DMS79 (cell line): ENCODE data around the gene MIOX.
A peak's percentile ranks its signal among the peaks of the same experiment; 100 is the strongest.
"Not testable (repeated sequence)": the region's sequence is repeated elsewhere in the genome, so short reads cannot be mapped to it uniquely, and the experiment has no call there.

Source experiments
- DNase-seq: peaks from one replicate; lab custom pipeline; 2025; lab: John Stamatoyannopoulos, UW

MIOX gene

DNA sequence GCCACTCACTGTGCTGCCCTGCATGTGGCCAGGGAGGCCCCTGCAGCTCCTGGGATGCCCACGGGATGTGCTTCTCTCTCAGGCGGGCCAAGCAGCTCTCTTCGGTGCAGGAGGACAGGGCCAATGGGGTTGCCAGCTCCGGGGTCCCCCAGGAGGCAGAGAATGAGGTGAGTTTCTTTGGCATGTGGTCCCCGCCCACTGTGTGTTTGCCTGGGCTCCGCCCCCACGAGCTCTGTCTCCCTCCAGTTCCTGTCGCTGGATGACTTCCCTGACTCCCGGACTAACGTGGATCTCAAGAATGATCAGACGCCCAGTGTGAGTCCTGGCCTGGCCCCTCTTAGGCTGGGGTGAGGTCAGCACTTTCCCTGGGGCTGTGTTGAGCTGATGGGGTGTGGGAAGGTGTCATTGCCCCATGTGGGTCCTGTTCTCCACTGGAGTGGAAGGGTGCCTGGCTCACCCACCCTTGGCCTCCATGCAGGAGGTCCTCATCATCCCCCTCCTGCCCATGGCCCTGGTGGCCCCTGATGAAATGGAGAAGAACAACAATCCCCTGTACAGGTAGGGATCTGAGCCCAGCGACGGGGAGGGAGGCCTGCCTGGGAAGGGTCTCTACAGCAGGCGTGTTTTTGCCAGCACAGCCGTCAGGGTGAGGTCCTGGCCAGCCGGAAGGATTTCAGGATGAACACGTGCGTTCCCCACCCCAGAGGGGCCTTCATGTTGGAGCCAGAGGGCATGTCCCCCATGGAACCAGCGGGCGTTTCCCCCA lies 31.0 kb downstream of the MIOX start:
- DNase-seq, result no peak

DNA sequence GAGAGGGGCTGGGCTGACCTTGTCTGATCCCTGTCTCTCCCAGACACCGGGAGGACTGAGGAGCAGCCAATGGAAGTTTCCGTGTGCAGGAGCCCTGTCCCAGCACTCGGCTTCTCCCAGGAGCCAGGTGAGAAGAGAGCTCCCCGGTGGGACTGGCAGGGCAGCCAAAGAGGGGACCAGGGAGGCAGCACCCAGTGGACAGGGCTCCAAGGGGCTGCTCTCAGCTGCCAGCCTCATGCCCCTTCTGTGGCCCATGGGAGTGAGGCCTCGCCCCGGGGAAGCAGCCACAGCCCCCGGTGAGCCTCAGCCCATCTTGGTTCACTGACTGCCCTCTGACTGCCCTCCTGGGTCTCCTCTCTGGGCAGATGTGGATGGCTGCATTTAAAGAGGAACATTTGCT lies 31.9 kb downstream of the MIOX start:
- DNase-seq, result no peak

DNA sequence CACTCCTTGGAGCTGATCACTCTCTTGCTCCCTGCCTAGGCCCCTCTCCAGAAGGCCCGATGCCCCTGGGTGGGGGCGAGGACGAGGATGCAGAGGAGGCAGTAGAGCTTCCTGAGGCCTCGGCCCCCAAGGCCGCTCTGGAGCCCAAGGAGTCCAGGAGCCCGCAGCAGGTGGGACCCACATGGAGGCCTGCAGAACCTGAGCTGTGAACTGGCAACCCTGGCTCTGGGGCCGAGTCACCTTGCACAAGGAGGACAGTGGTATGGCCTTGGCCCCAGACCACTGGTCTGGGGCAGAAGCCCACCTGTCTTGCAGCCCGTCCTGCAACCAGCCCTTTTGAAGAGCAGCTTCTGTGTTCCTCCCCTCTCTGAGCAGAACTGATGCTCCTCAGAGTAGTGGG lies 32.5 kb downstream of the MIOX start:
- DNase-seq, result no peak

DNA sequence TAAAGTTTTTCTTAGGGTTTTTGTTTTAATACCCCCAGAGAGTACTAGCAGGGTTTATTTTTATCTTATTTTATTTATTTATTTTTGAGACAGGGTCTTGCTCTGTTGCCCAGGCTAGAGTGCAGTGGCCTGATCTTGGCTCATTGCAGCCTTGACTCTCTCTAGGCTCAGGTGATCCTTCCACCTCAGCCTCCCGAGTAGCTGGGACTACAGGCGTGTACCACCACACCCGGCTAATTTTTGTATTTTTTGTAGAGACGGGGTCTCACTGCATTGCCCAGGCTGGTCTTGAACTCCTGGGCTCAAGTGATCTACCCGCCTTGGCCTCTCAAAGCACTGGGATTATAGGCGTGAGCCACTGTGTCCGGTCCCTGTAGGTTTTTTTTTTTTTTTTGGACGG lies 33.5 kb downstream of the MIOX start:
- not testable (repeated sequence) for DNase-seq

DNA sequence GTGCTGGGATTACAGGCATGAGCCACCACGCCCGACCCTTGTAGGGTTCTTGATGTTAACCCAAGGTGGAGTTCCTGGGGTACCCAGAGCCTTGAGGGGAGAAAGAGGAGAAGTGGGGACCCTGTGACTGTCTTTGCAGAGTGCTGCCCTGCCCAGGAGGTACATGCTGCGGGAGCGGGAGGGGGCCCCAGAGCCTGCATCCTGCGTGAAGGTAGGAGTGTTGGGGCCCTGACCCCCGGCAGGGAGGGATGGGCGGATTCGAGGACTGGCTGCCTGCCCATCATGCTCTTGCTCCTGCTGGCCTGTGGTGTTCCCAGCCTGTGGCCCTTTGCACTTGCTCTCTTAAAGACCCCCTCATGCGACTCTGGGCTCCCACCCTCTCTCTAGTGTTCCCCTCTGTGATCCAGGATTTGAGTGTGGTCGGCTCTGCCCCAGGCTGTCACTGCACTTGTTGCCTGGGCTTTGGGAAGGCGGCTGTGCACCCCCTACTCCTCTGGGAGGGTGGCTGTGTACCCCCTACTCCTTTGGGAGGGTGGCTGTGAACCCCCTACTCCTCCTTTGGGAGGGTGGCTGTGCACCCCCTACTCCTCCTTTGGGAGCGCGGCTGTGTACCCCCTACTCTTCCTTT lies 34.3 kb downstream of the MIOX start:
- DNase-seq, result no peak

DNA sequence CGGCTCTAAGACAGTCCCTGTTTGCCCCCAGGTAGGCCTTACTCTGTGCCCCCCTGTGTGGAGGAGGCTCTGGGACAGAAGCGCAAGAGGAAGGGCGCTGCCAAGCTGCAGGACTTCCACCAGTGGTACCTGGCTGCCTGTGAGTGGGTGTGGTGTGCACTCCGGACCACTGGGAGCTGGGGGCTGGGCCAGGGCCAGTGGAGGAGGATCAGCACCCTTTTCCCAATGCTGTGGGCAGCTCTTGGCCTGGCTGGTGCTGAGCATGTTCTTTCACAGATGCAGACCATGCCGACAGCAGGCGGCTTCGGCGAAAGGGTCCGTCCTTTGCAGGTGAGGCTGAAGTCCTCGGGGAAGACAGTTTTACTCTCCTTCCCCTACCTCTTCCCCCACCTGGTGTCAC lies 35.1 kb downstream of the MIOX start:
- no peak for DNase-seq

DNA sequence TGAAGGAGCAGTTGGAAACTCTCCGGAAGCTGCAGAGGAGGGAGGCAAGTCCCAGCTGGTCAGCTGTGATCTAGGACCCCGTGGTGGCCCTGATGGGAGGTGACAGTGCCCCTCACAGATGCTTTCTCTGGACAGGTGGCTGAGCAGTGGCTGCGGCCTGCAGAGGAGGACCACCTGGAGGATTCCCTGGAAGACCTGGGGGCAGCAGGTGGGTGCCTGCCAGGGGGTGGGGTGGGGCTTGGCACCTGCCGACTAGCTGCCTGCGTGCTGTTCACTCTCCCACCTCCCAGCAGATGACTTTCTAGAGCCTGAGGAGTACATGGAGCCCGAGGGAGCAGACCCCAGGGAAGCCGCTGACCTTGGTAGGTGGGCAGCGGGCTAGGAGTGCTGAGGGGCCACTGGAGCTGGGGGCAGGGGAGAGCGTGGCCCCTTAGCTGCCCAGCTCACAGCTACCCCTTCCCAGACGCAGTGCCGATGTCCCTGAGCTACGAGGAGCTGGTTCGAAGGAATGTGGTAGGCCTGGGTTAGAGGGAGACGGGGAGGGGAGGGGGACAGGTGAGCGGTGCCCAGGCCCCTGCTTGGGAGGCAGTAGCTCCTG lies 35.6 kb downstream of the MIOX start:
- no peak for DNase-seq

DNA sequence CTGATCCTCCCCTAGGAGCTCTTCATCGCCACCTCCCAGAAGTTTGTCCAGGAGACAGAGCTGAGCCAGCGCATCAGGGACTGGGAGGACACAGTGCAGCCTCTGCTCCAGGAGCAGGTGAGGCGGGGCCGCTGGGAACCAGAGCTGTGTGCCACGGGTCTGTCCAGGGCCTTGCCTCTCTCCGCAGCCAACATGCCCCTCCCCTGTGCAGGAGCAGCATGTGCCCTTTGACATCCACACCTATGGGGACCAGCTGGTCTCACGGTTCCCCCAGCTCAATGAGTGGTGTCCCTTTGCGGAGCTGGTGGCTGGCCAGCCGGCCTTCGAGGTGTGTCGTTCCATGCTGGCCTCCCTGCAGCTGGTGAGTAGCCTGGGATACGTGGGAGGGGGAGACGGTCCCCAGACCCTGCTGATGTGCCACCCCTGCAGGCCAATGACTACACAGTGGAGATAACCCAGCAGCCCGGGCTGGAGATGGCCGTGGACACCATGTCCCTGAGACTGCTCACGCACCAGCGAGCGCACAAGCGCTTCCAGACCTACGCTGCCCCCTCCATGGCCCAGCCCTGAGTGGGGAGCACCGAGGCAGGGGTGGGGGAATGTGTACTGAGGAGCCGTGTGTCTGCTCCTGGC lies 36.3 kb downstream of the MIOX start:
- no peak for DNase-seq

DNA sequence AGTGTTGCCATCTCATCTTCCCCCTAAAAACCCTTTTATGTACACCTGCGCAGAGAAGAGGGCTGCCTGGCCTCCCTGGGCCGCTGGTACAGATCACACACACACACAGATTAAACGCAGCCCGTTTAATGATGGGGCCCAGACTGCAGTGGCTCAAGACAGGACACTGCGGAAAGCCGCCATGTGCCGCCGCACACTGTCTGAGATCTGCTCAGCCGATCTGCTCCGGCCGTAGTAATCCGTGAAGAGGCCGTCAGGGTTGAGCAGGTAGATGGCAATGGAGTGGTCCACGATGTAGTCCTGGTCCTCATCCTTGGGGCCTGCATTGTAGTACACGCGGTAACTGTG lies 36.8 kb downstream of the MIOX start:
- DNase-seq, result no peak

DNA sequence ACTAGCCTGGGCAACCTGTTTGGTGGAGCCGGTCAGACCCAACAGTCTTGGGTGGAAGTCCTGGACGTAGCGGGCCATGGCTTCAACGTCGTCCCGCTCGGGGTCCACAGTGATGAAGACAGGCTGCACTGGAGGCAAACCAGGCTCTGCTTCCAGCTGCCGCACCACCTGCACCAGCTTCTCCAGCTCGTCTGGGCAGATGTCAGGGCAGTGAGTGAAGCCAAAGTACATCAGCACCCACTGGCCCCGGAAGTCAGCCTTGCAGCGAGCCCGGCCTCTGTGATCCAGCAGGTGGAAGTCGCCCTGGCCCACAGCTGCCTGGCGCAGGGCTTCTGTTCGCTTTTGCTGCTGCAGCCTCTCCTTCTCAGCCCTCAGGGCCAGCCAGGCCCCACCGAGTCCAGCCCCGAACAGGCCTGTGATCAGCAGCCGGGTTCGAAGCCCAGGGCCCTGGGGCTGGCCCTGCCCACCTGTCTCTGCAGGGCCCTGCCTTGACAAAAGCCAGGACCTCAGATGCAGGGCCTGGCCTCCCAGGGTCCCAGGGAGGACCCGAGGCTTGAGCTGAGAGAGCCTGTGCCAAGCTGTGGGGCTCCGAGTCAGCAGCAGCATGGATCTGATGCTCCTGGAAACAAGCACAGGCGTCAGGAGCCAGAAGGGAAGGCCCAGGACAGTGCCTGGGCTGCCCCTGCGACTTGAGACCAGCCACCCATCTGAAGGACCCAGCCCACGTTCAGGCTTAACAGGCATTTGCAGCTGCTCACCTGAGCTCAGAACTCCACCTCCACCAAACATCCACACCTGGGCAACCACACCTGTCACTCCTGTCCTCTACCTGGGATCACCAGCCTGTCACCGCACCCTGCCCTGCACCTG lies 37.4 kb downstream of the MIOX start:
- DNase-seq, result no peak

DNA sequence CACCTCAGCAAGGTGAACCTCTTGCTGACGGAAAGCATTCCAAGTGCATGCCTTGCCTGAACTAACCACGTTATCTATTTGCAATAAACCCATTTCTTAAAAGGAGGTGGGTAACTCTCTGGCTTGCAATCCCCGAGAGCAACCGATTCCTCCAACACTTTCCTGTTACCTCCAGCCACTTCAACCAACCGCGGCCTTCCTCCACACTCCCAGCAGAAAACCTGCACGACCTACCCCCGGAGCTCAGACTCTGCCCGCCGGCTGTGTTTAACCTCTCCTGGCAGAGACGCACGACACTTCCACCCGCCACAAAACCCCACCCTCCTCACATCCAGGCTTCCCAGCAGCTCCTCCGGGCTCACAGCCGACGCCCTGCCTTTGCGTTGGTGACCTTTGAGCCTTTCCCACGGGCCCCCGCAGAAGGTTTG lies 38.0 kb downstream of the MIOX start:
- DNase-seq, result no peak

DNA sequence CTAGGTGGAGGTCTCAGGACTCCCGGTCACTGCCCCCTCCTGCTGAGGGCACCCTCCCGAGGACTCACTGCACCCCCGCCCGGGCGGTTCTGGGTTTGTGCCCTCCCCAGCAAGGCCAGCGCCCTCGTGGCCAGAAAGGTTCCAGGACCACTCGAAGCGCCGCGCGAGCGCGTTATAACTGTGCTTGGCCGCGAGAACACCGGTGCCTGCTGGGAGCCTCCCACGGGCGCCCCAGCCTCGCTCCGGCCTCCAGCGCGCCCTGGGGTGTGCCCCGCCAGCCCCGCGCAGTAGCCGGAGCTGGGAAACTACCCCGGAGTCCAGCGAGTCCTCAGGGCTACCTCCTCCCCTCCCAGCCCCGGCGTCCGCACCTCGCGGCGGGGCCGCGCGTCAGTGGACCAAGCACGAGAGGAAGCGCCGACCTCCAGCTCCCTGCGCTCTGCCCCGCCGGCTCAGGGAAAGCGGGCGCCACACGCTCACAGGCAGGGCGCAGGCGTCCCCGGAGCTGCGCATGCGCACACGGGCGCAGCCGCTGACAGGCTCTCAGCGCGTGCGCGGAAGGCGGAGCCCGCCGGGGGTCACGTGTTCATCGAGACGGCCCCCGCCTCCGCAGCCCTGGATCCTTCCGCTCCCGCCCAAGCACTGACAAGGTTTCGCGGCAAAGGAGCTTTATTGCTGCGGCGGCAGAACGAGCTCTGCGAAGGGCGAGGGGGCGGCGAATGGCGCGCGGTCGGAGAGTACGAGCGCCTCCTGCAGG lies 38.6 kb downstream of the MIOX start, which contains the start of gene SCO2:
TSS of gene SCO2 (minus strand) at position 495 of the 754 bp plus-strand sequence. CDS start 1,187 bp downstream, outside the sequence.
- peak; percentile 73 for DNase-seq

DNA sequence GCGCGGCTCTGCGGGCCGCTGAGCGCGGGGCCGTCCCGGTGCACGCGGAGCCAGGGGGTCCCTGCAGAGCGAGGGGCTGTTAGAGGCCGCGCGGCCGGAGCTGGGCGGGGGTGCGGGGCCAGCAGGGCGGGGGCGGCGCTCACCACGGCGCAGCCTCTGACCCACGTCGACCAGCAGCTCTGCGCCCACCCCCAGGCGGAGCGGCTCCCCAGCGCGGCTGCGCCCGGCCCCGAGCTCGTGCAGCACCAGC lies 39.1 kb downstream of the MIOX start:
- no peak for DNase-seq

DNA sequence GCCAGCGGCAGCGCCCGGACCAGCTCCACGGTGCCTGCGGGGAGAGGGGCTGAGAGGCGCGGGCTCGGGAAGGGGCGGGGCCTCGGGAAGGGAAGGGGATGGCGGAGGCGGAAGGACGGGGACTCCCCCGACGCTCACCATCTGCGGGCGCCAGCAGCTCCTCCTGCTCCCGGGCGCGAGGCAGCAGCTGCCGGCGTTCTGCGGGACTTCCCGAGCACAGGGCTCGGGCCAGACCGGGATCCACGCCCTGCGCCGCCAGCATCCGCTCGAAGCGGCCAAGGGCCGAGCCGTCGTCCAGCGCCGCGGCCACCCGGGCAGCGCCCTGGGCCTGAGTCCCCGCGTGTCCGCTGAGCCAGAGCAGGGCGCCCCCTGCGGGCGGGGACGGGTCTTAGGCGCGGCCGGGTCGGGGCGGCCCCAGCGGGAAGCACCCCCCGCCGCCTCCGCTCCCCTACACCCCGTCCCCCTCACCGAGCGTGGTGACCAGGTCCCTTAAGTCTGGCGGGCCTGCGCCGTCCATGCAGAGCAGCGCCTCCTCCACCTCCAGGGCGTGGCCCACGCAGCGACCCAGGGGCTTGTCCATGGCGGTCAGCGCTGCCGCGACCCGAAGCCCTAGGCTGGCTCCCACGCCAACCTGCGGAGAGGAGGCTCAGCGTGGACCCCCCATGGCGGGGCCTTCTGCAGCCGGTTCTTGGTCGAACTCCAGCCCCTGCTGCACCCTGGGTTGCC lies 39.6 kb downstream of the MIOX start:
- peak; percentile 26 for DNase-seq

DNA sequence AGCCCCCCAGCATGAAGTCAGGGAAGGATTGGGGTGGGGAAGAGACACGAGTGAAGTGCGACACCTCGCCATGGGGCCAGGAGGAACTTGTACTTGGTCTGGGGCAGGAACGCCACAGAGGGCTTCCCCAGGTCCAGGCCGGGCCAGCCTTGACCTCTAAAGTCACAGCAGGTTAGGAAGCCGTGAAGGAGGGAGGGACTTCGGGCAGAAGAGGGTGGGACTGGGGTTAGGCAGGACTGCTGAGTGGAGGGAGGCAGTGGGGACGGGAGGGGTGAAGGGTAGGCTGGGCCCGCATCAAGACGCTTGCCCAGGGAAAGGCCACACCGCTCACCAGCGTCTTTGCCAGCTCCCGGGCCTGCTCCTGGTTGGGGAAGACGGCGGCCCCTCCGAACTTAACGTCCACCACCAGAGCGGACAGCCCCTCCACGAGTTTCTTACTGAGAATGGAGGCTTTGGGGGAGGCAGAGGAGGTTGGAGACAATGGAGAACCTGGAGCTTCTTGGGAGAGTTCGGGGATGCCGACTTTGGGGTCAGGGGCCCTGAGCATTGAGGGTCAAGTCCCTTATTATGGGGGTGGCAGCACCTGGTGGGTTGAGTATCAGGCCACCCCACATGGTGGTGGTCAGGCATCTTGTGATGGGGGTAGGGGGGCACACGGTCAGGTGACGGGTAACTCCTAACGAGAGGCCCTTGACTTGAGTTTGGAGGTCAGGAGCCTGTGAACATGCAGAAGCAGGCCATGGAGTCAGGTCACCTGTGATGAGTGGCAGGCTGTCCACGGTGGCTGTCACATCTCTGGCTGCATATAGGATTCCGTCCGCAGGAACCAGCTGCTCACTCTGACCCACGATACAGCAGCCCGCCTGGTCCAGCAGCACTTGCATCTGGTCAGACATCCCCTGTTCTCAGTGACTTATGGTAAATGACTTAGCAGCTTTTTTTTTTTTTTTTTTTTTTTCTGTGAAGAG lies 40.5 kb downstream of the MIOX start:
- no peak for DNase-seq

DNA sequence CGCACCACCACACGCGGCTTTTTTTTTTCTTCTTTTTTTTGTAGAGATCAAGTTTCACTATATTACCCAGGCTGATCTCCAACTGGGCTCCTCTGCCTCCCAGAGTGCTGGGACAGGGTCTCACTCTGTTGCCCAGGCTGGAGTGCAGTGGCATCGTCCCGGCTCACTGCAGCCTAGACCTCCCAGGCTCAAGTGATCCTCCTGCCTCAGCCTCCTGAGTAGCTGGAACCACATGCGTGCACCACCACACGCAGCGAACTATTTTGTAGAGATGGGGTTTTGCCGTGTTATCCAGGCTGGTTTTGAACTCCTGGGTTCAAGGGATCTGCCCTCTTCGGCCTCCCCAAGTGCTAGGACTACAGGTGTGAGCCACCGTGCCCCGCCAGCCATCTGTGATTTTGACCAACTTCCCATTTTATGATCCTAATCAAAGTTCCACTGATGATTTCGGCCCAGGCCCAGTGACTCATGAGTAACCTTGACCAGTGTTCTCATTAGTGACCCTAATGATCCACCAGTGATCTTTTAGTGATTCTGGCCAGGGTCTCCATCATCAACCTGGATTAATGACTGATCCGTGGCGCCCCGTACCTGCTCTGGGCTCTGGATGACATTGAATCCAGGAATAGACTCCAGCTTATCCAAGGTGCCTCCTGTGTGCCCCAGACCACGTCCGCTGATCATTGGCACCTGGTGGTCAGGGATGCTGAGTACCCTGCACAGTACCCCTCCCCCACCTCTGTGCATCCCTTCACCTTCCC lies 41.4 kb downstream of the MIOX start:
- no peak for DNase-seq

DNA sequence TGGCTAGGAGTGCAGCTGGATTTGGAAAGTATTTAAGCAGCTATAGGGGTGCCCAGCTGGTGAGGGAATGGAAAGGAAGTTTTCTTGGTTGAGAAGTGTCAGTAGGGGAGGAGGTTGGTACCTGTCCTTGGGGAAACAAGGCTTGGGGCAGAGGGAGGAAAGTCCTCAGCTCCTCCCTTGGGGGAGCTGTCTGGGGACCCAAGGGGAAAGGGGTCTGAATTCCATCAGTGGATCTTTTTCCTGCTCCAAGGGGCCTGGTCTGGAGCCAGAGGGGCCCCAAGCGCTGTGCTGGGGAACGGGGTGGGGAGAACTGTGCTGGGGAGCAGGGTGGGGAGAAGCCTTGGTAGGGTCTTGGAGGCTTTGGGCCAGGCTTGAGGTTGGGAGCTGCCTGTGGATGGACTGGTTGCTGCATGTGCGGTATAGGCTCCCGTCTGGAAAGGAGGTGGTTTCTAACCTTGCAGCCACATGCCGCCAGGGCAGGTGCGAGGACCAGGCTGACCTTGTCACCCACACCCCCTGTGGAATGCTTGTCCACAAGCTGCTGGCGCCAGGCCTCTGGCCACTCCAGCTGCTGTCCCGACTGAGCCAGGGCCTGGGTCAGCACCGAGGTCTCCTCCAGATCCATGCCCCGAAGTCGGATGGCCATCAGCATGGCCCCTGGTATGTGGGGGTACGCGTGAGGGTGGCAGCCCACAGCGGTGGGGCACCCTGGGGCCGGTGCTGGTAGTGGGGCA lies 42.2 kb downstream of the MIOX start:
- no peak for DNase-seq

DNA sequence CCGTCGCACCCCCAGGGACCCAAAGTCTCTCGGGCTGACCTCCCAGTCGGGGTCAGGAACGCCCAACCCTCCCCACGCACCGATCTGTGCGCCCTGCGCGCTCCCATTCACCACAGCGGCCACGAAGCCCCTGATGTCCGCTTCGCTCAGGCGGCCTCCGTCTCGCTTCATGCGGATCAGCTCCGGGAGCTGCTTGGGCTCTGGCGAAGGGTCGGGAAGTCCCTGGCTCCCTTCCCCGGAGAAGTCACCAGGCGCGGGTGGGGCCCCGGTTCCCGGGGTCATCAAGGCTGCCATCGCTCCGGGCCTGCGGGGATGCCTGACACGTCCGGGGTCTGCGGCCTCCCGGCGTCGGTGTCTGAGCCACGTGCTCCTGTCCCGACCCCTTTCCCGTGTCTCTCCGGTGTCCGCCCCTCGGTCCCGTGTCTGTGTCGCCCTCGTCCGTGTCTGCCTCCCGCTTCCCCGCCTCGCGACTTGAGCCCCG lies 42.8 kb downstream of the MIOX start:
- DNase-seq, result no peak
